GM12878 (cell line): ENCODE results near the gene SENP5. TPM values are rescaled to one million over a fixed set of nuclear protein-coding genes. Genes with fewer than 3 reads are reported as not detected.

Source experiments
- ATAC-seq: fragments of 200-7000 bp; cut with Tn5 transposase; 3 replicates; pipeline ENCODE4 v1.9.1; 2020; ENCODE audit warnings: mild to moderate bottlenecking, moderate library complexity
- BruUV-seq: library from RNA; stranded (reverse); fragments of 400-500 nt; replicated peaks from 2 replicates; lab custom pipeline; 2021; lab: Mats Ljungman, UMichigan
- CTCF ChIA-PET: fragments of 300-600 bp; sonication (Branson Sonifier 250); formaldehyde crosslinking; extraction: SDS; loops from one replicate; lab custom pipeline; 2021; ENCODE audit warnings: inconsistent platforms; lab: Yijun Ruan, JAX
- POLR2A ChIA-PET: fragments of 350-600 bp; formaldehyde crosslinking; extraction: SDS; loops from one replicate; lab custom pipeline; 2021; ENCODE audit warnings: inconsistent platforms; lab: Charles Lee
- RAD21 ChIA-PET: fragments of 300-600 bp; sonication (Branson Sonifier 250); formaldehyde crosslinking; loops from one replicate; lab custom pipeline; 2023; ENCODE audit warnings: antibody characterized with exemption; ENCODE audit not compliant: unreplicated experiment; lab: Charles Lee
- SMC1A ChIA-PET: fragments of 300-600 bp; sonication (Branson Sonifier 250); formaldehyde crosslinking; loops from one replicate; lab custom pipeline; 2023; ENCODE audit not compliant: unreplicated experiment, uncharacterized antibody; lab: Charles Lee
- DNase-seq: peaks from one replicate; pipeline ENCODE4 v3.0.0-alpha.2; 2011; ENCODE audit warnings: low read depth, low spot score
- FAIRE-seq: peaks from 3 replicates; lab custom pipeline; 2011; peaks lifted over from hg19 to GRCh38; lab: Jason Lieb, UNC
- H2AFZ ChIP-seq: 2 replicates; pipeline ENCODE4 v1.6.0; 2011; ENCODE audit warnings: low read depth, low read length, control low read depth; ENCODE audit not compliant: control insufficient read depth
- H3K27ac ChIP-seq: 2 replicates; pipeline ENCODE4 v1.5.1; 2011; ENCODE audit warnings: control low read depth; ENCODE audit not compliant: control insufficient read depth, insufficient read depth
- H3K27me3 ChIP-seq, 2 experiments: replicated peaks in 1 of 2; 2 replicates each; pipeline versions ENCODE4 v1.6.0 to v1.6.1; 2011; ENCODE audit warnings: low read length in 1 of 2; ENCODE audit not compliant: control insufficient read depth in 2 of 2, insufficient read depth in 2 of 2
- H3K36me3 ChIP-seq, 2 experiments: 2 replicates each; pipeline ENCODE4 v1.5.1; 2011; ENCODE audit warnings: low read length in 1 of 2; ENCODE audit not compliant: control insufficient read depth in 2 of 2, insufficient read depth in 2 of 2
- H3K4me1 ChIP-seq: 2 replicates; pipeline ENCODE4 v1.6.1; 2011; ENCODE audit warnings: mild to moderate bottlenecking, low read length, moderate library complexity, mixed read lengths; ENCODE audit not compliant: control insufficient read depth, insufficient read depth
- H3K4me2 ChIP-seq: 2 replicates; pipeline ENCODE4 v1.6.0; 2011; ENCODE audit warnings: control low read depth; ENCODE audit not compliant: control insufficient read depth, insufficient read depth
- H3K4me3 ChIP-seq: fragments of 200-600 bp; sonication (generic); 2 replicates; pipeline ENCODE4 v1.5.1; 2016
- H3K79me2 ChIP-seq: 2 replicates; pipeline ENCODE4 v1.6.0; 2011; ENCODE audit warnings: low read length; ENCODE audit not compliant: control insufficient read depth, insufficient read depth
- H3K9ac ChIP-seq: 2 replicates; pipeline ENCODE4 v1.8.0; 2011; ENCODE audit warnings: low read length, control low read depth, mixed read lengths; ENCODE audit not compliant: control insufficient read depth, insufficient read depth
- H3K9me3 ChIP-seq: replicated peaks from 3 replicates; pipeline ENCODE4 v1.5.1; 2011; ENCODE audit warnings: mild to moderate bottlenecking, low read length; ENCODE audit not compliant: control insufficient read depth, insufficient read depth
- H4K20me1 ChIP-seq: 2 replicates; pipeline ENCODE4 v1.6.0; 2011; ENCODE audit not compliant: control insufficient read depth, insufficient read depth
- BRCA1 ChIP-seq: IDR thresholded peaks from 2 replicates; pipeline ENCODE4 v1.6.1; 2011; ENCODE audit warnings: low read depth, low read length, improper control_type of control experiment
- CHD2 ChIP-seq: IDR thresholded peaks from 2 replicates; pipeline ENCODE4 v1.6.1; 2011; ENCODE audit warnings: low read depth, low read length, improper control_type of control experiment, borderline replicate concordance
- CREB1 ChIP-seq: IDR thresholded peaks from 2 replicates; pipeline ENCODE4 v1.6.1; 2012; ENCODE audit warnings: low read depth, mild to moderate bottlenecking, inconsistent platforms
- HCFC1 ChIP-seq: fragments of 150-350 bp; IDR thresholded peaks from 2 replicates; pipeline ENCODE4 v1.6.1; 2014; ENCODE audit warnings: low read length
- IRF4 ChIP-seq: IDR thresholded peaks from 2 replicates; pipeline ENCODE4 v1.6.1; 2011; ENCODE audit warnings: low read depth, low read length
- MXI1 ChIP-seq: fragments of 150-350 bp; IDR thresholded peaks from 2 replicates; pipeline ENCODE4 v1.6.1; 2011; ENCODE audit warnings: low read depth, mild to moderate bottlenecking, inconsistent platforms, low read length, improper control_type of control experiment
- NR2F1 ChIP-seq: fragments of 450-650 bp; conservative IDR thresholded peaks from 2 replicates; pipeline ENCODE4 v1.6.1; 2017; ENCODE audit warnings: mild to moderate bottlenecking
- RBBP5 ChIP-seq: fragments of 200-600 bp; sonication (generic); conservative IDR thresholded peaks from 2 replicates; pipeline ENCODE4 v1.6.1; 2016
- STAT1 ChIP-seq: fragments of 450-650 bp; conservative IDR thresholded peaks from 2 replicates; pipeline ENCODE4 v1.6.1; 2014; ENCODE audit warnings: antibody characterized with exemption, mild to moderate bottlenecking
- TCF12 ChIP-seq: IDR thresholded peaks from 2 replicates; pipeline ENCODE4 v1.6.1; 2011; ENCODE audit warnings: low read depth, mild to moderate bottlenecking, low read length
- WGBS: methylation state at CpG from one replicate; pipeline ENCODE4 v1.1.6; 2016; ENCODE audit warnings: low lambda C conversion rate; ENCODE audit not compliant: insufficient replicate concordance, insufficient coverage; ENCODE audit errors: missing lambda C conversion rate; 5-methylcytosine and 5-hydroxymethylcytosine counted together
- in situ Hi-C: fragments of 300-500 bp; cut with MboI; formaldehyde crosslinking; loops from 9 replicates; pipeline ENCODE4 v1.14.3; 2018; ENCODE audit warnings: mixed read lengths
- intact Hi-C: fragments of 100-400 bp; cut with micrococcal nuclease; formaldehyde crosslinking; loops from one replicate; pipeline ENCODE4 v1.14.2; 2022; ENCODE audit not compliant: unreplicated experiment
- polyA plus RNA-seq, 11 experiments: library from polyadenylated mRNA; depleted of rRNA in 4 of 11; unstranded in 6 of 11; stranded (reverse) in 5 of 11; fragments of >200 nt; fragmentation: Nextera tagmentation in 4 of 11; fragmentation: Illumina TruSeq in 1 of 11; extraction: Ambion mirVana in 4 of 11; extraction: Trizol in 1 of 11; gene quantifications; 1 replicate in 1 of 11; 2 replicates in 10 of 11; pipeline versions ENCODE4 v1.2.1 to v1.2.3, GENCODE V29; 2011 to 2016; ENCODE audit warnings: inconsistent platforms in 2 of 11, missing spikeins in 2 of 11, low read depth in 1 of 11
- total RNA-seq, 4 experiments: library from RNA; depleted of rRNA in 3 of 4; stranded (reverse); fragments of >200 nt in 3 of 4; fragmentation: Illumina TruSeq in 1 of 4; extraction: Trizol in 1 of 4; gene quantifications; 2 replicates each; pipeline versions ENCODE4 v1.2.1 to v1.2.3, GENCODE V29; 2013 to 2021
- TF ChIP-seq, protein P1 (sequence below): fragments of 450-650 bp; IDR thresholded peaks from 2 replicates; pipeline ENCODE4 v1.6.1; 2016; ENCODE audit warnings: mild to moderate bottlenecking
- TF ChIP-seq, protein P2 (sequence below): IDR thresholded peaks from 2 replicates; pipeline ENCODE4 v1.6.1; 2012; ENCODE audit warnings: low read depth, low read length, improper control_type of control experiment
- TF ChIP-seq, protein P3 (sequence below): fragments of 450-650 bp; IDR thresholded peaks from 2 replicates; pipeline ENCODE4 v1.6.1; 2018; ENCODE audit warnings: borderline replicate concordance, mild to moderate bottlenecking; ENCODE audit not compliant: partially characterized antibody
- TF ChIP-seq, protein P4 (sequence below): fragments of 450-650 bp; IDR thresholded peaks from 2 replicates; pipeline ENCODE4 v1.6.1; 2017; ENCODE audit warnings: low read depth, mild to moderate bottlenecking, moderate library complexity
- TF ChIP-seq, protein P5 (sequence below): IDR thresholded peaks from 2 replicates; pipeline ENCODE4 v1.6.1; 2012; ENCODE audit warnings: low read depth, low read length, improper control_type of control experiment

Gene SENP5
- total and polyA plus RNA-seq, 10 of the 15 experiments (the other 5 are each of a cell fraction or from before 2014, with no cell fraction given), result 6.4 to 28.4 (median 15.6) TPM

DNA sequence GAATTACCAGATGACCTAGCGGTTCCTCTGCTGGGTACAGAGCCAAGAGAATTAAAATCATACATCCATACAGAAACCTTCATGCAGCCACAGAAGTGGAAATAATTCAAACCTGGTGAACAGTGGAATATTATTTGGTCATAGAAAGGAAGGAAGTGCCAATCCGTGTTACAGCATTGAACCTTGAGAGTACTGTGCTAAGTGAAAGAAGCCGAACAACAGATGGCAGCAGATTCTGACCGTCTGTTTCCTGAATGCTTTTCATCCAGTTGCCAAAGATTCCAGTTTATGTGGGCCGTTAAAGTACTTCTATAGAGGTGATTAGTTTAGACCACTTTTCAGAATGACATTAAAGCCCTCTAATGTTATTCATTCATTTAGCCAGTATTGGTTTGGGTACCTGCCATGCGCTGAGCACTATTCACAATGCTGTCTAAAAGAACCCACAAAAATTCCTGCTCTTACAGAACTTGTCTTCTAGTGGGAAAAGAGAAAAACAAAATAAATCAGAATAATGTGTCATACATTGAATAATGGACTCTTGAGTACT lies 45.8 kb upstream of the SENP5 start:
- Histone ChIP-seq H3K4me2 (no peak overlapping the region), H3K79me2 (no peaks in the 10 kb centered on the region), H3K27ac (no peak overlapping the region), H2AFZ (no peak overlapping the region), H4K20me1 (no peaks in the 10 kb centered on the region), H3K9me3 (no peaks in the 10 kb centered on the region), H3K4me3 (no peak overlapping the region), H3K27me3 (no peaks in the 10 kb centered on the region), H3K4me1 (no peaks in the 10 kb centered on the region), H3K9ac (no peak overlapping the region), H3K36me3 (peaks cover 10 to 36% of the 10 kb centered on the region in 2 experiments)
- 89% methylated on average over 6 of the region's 6 CpGs for WGBS
- ChIA-PET CTCF (no interaction called here), POLR2A (no interaction called here), RAD21 (interaction anchor here (0.5 kb wide), 1 partner anchor 207 kb away, joined by 4 read pairs; no protein-coding TSS in a partner anchor), SMC1A (no interaction called here)
- no peak for ATAC-seq
- no peak for TF ChIP-seq MXI1
- TF ChIP-seq, protein P1, sequence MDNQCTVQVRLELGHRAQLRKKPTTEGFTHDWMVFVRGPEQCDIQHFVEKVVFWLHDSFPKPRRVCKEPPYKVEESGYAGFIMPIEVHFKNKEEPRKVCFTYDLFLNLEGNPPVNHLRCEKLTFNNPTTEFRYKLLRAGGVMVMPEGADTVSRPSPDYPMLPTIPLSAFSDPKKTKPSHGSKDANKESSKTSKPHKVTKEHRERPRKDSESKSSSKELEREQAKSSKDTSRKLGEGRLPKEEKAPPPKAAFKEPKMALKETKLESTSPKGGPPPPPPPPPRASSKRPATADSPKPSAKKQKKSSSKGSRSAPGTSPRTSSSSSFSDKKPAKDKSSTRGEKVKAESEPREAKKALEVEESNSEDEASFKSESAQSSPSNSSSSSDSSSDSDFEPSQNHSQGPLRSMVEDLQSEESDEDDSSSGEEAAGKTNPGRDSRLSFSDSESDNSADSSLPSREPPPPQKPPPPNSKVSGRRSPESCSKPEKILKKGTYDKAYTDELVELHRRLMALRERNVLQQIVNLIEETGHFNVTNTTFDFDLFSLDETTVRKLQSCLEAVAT, result no peak
- TF ChIP-seq NR2F1, result no peak
- TF ChIP-seq, protein P2, sequence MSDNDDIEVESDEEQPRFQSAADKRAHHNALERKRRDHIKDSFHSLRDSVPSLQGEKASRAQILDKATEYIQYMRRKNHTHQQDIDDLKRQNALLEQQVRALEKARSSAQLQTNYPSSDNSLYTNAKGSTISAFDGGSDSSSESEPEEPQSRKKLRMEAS, result no peak
- TF ChIP-seq, protein P3, sequence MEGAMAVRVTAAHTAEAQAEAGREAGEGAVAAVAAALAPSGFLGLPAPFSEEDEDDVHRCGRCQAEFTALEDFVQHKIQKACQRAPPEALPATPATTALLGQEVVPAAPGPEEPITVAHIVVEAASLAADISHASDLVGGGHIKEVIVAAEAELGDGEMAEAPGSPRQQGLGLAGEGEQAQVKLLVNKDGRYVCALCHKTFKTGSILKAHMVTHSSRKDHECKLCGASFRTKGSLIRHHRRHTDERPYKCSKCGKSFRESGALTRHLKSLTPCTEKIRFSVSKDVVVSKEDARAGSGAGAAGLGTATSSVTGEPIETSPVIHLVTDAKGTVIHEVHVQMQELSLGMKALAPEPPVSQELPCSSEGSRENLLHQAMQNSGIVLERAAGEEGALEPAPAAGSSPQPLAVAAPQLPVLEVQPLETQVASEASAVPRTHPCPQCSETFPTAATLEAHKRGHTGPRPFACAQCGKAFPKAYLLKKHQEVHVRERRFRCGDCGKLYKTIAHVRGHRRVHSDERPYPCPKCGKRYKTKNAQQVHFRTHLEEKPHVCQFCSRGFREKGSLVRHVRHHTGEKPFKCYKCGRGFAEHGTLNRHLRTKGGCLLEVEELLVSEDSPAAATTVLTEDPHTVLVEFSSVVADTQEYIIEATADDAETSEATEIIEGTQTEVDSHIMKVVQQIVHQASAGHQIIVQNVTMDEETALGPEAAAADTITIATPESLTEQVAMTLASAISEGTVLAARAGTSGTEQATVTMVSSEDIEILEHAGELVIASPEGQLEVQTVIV, result no peak
- TF ChIP-seq CHD2, result no peak
- TF ChIP-seq, protein P4, sequence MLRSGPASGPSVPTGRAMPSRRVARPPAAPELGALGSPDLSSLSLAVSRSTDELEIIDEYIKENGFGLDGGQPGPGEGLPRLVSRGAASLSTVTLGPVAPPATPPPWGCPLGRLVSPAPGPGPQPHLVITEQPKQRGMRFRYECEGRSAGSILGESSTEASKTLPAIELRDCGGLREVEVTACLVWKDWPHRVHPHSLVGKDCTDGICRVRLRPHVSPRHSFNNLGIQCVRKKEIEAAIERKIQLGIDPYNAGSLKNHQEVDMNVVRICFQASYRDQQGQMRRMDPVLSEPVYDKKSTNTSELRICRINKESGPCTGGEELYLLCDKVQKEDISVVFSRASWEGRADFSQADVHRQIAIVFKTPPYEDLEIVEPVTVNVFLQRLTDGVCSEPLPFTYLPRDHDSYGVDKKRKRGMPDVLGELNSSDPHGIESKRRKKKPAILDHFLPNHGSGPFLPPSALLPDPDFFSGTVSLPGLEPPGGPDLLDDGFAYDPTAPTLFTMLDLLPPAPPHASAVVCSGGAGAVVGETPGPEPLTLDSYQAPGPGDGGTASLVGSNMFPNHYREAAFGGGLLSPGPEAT, result no peak
- TF ChIP-seq CREB1, result no peak
- TF ChIP-seq BRCA1, result no peak
- no peak for TF ChIP-seq RBBP5
- TF ChIP-seq HCFC1, result no peak
- no peak for TF ChIP-seq STAT1
- TF ChIP-seq IRF4, result no peak
- TF ChIP-seq, protein P5, sequence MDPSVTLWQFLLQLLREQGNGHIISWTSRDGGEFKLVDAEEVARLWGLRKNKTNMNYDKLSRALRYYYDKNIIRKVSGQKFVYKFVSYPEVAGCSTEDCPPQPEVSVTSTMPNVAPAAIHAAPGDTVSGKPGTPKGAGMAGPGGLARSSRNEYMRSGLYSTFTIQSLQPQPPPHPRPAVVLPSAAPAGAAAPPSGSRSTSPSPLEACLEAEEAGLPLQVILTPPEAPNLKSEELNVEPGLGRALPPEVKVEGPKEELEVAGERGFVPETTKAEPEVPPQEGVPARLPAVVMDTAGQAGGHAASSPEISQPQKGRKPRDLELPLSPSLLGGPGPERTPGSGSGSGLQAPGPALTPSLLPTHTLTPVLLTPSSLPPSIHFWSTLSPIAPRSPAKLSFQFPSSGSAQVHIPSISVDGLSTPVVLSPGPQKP, result no peak
- TF ChIP-seq TCF12, result no peak
- intact Hi-C loops, result no loop called here
- DNase-seq, result no peak
- in situ Hi-C loops, result no loop called here
- TSS peak; percentile 25 for BruUV-seq
- FAIRE-seq, result no peak
